CD4-positive, CD25-positive, alpha-beta regulatory T cell (primary cell): ENCODE measurements around the gene AUTS2. TPM values are rescaled to one million over a fixed set of nuclear protein-coding genes. Genes with fewer than 3 reads are reported as not detected.
A peak's percentile ranks its signal among the peaks of the same experiment; 100 is the strongest.

Source experiments
- ATAC-seq, 2 donors: fragments of 150-1000 bp; cut with Tn5 transposase; one replicate each; pipeline ENCODE4 v1.10.0; 2021; ENCODE audit warnings: low read depth in 2 of 2, moderate number of reproducible peaks in 2 of 2, moderate library complexity in 1 of 2
- DNase-seq, 3 donors: peaks; one replicate each; pipeline versions ENCODE4 v3.0.0 to v3.0.0-alpha.2; 2012 to 2022; ENCODE audit warnings: mixed read lengths in 1 of 3
- H3K27ac ChIP-seq: one replicate; pipeline ENCODE4 v1.7.0; 2013; ENCODE audit warnings: mild to moderate bottlenecking, low read length; ENCODE audit not compliant: insufficient read depth, poor library complexity, severe bottlenecking
- H3K27me3 ChIP-seq: one replicate; pipeline ENCODE4 v1.7.0; 2013; ENCODE audit warnings: low read length; ENCODE audit not compliant: control insufficient read depth, insufficient read depth
- H3K36me3 ChIP-seq: one replicate; pipeline ENCODE4 v1.7.0; 2013; ENCODE audit warnings: mild to moderate bottlenecking, low read length, moderate library complexity; ENCODE audit not compliant: control insufficient read depth, insufficient read depth
- H3K4me1 ChIP-seq: 2 replicates; pipeline ENCODE4 v1.7.0; 2013; ENCODE audit warnings: mild to moderate bottlenecking, low read length; ENCODE audit not compliant: insufficient read depth, control insufficient read depth, poor library complexity, severe bottlenecking
- H3K4me3 ChIP-seq: one replicate; pipeline ENCODE4 v1.7.0; 2013; ENCODE audit warnings: low read depth, mild to moderate bottlenecking, low read length, moderate library complexity
- H3K9me3 ChIP-seq, 2 experiments: 1 replicate in 1 of 2; 2 replicates in 1 of 2; pipeline ENCODE4 v1.7.0; 2013; ENCODE audit warnings: low read length in 2 of 2, mild to moderate bottlenecking in 1 of 2, moderate library complexity in 1 of 2; ENCODE audit not compliant: control insufficient read depth in 2 of 2
- H3K27ac Mint-ChIP-seq, 3 donors: one replicate each; pipeline ENCODE4 v1.8.0; 2020 to 2022; ENCODE audit warnings: mild to moderate bottlenecking in 3 of 3, mixed read lengths in 3 of 3, moderate library complexity in 2 of 3
- H3K27me3 Mint-ChIP-seq: one replicate; pipeline ENCODE4 v1.8.0; 2022; ENCODE audit warnings: mild to moderate bottlenecking, mixed read lengths
- H3K36me3 Mint-ChIP-seq: one replicate; pipeline ENCODE4 v1.8.0; 2020; ENCODE audit warnings: mixed read lengths
- H3K4me1 Mint-ChIP-seq, 4 donors: one replicate each; pipeline ENCODE4 v1.8.0; 2020 to 2022; ENCODE audit warnings: mixed read lengths in 4 of 4, mild to moderate bottlenecking in 1 of 4
- H3K4me3 Mint-ChIP-seq, 4 donors: one replicate each; pipeline ENCODE4 v1.8.0; 2020 to 2022; ENCODE audit warnings: mild to moderate bottlenecking in 4 of 4, mixed read lengths in 4 of 4, moderate library complexity in 3 of 4
- H3K9me3 Mint-ChIP-seq, 7 donors: one replicate each; pipeline ENCODE4 v1.8.0; 2020 to 2022; ENCODE audit warnings: mixed read lengths in 7 of 7, mild to moderate bottlenecking in 3 of 7, moderate library complexity in 2 of 7
- polyA plus RNA-seq, 4 donors: library from polyadenylated mRNA; unstranded; fragments of 300-500 nt; fragmentation: Illumina TruSeq; gene quantifications; one replicate each; pipeline ENCODE4 v1.2.3, GENCODE V29; 2021
- total RNA-seq: library from RNA; stranded (reverse); gene quantifications from one replicate; pipeline ENCODE4 v1.2.3, GENCODE V29; 2022

The AUTS2 gene
- total and polyA plus RNA-seq, 5 donors from 2014 or later, result 0.47 to 32.4 (median 0.74) TPM

- H3K9me3 Mint-ChIP-seq, result peaks cover 0 to 4% (median 0%) of the 10 kb centered on the region in 7 donors
- Histone ChIP-seq H3K4me1 (no peaks in the 10 kb centered on the region), H3K4me3 (no peak overlapping the region), H3K27me3 (no peaks in the 10 kb centered on the region), H3K27ac (no peak overlapping the region), H3K36me3 (no peaks in the 10 kb centered on the region), H3K9me3 (no peaks in the 10 kb centered on the region)
- no peaks in the 10 kb centered on the region for H3K36me3 Mint-ChIP-seq
- no peak for DNase-seq
- H3K27ac Mint-ChIP-seq, result no peak overlapping the region
- no peaks in the 10 kb centered on the region for H3K4me1 Mint-ChIP-seq
- H3K4me3 Mint-ChIP-seq, result peak overlapping the region in 1 of 4 donors; percentile 15
- ATAC-seq, result no peak
- no peaks in the 10 kb centered on the region for H3K27me3 Mint-ChIP-seq
These were observed 595.2 kb downstream of the AUTS2 start for GRCh38 chr7:70193514-70193913.

- peaks cover 0 to 4% (median 2%) of the 10 kb centered on the region in 7 donors for H3K9me3 Mint-ChIP-seq
- H3K36me3 Mint-ChIP-seq, result no peaks in the 10 kb centered on the region
- no peaks in the 10 kb centered on the region for H3K27me3 Mint-ChIP-seq
These were observed 610.2 kb downstream of the AUTS2 start for GRCh38 chr7:70208236-70209063.

GRCh38 chr7:70210200-70210935 lies 612.1 kb downstream of the AUTS2 start:
- no peak for DNase-seq
- no peaks in the 10 kb centered on the region for H3K4me1 ChIP-seq
- no peak overlapping the region for H3K27ac Mint-ChIP-seq

More at GRCh38 chr7:70208236-70209063, 610.2 kb downstream of the AUTS2 start:
- Histone ChIP-seq H3K4me3 (no peak overlapping the region), H3K4me1 (no peaks in the 10 kb centered on the region), H3K36me3 (no peaks in the 10 kb centered on the region), H3K27ac (no peak overlapping the region), H3K27me3 (no peaks in the 10 kb centered on the region), H3K9me3 (no peaks in the 10 kb centered on the region)
- DNase-seq (no peak), ATAC-seq (no peak)
- Mint-ChIP-seq H3K4me1 (no peaks in the 10 kb centered on the region), H3K27ac (no peak overlapping the region), H3K4me3 (no peak overlapping the region)

GRCh38 chr7:70210936-70211310 lies 612.6 kb downstream of the AUTS2 start:
- no peaks in the 10 kb centered on the region for H3K4me1 ChIP-seq
- Mint-ChIP-seq H3K27me3 (no peaks in the 10 kb centered on the region), H3K9me3 (peaks cover 0 to 5% (median 2%) of the 10 kb centered on the region in 7 donors), H3K4me3 (no peak overlapping the region), H3K27ac (no peak overlapping the region), H3K36me3 (no peaks in the 10 kb centered on the region), H3K4me1 (no peaks in the 10 kb centered on the region)
- no peaks in the 10 kb centered on the region for H3K9me3 ChIP-seq
- no peaks in the 10 kb centered on the region for H3K27me3 ChIP-seq
- DNase-seq (no peak), ATAC-seq (no peak)
- H3K36me3 ChIP-seq, result no peaks in the 10 kb centered on the region
- no peak overlapping the region for H3K27ac ChIP-seq
- H3K4me3 ChIP-seq, result no peak overlapping the region

More at GRCh38 chr7:70210200-70210935, 612.1 kb downstream of the AUTS2 start:
- Histone ChIP-seq H3K27ac (no peak overlapping the region), H3K4me3 (no peak overlapping the region), H3K36me3 (no peaks in the 10 kb centered on the region), H3K27me3 (no peaks in the 10 kb centered on the region), H3K9me3 (no peaks in the 10 kb centered on the region)
- Mint-ChIP-seq H3K4me3 (no peak overlapping the region), H3K4me1 (no peaks in the 10 kb centered on the region), H3K9me3 (peaks cover 0 to 4% (median 2%) of the 10 kb centered on the region in 7 donors), H3K27me3 (no peaks in the 10 kb centered on the region), H3K36me3 (no peaks in the 10 kb centered on the region)
- ATAC-seq, result no peak

- Histone ChIP-seq H3K36me3 (no peaks in the 10 kb centered on the region), H3K4me1 (no peaks in the 10 kb centered on the region), H3K27ac (no peak overlapping the region), H3K27me3 (no peaks in the 10 kb centered on the region), H3K4me3 (no peak overlapping the region), H3K9me3 (no peaks in the 10 kb centered on the region)
- no peak for ATAC-seq
- Mint-ChIP-seq H3K36me3 (no peaks in the 10 kb centered on the region), H3K27me3 (no peaks in the 10 kb centered on the region), H3K4me1 (no peaks in the 10 kb centered on the region), H3K27ac (no peak overlapping the region), H3K4me3 (no peak overlapping the region), H3K9me3 (peaks cover 0 to 5% (median 2%) of the 10 kb centered on the region in 7 donors)
- no peak for DNase-seq
These were observed 614.0 kb downstream of the AUTS2 start for GRCh38 chr7:70212281-70212680.

GRCh38 chr7:70214071-70214470 lies 615.8 kb downstream of the AUTS2 start:
- Mint-ChIP-seq H3K27ac (no peak overlapping the region), H3K27me3 (no peaks in the 10 kb centered on the region), H3K4me3 (no peak overlapping the region), H3K9me3 (peaks cover 0 to 5% (median 2%) of the 10 kb centered on the region in 7 donors), H3K4me1 (no peaks in the 10 kb centered on the region), H3K36me3 (no peaks in the 10 kb centered on the region)
- ATAC-seq (no peak), DNase-seq (no peak)
- Histone ChIP-seq H3K4me1 (no peaks in the 10 kb centered on the region), H3K4me3 (no peak overlapping the region), H3K36me3 (no peaks in the 10 kb centered on the region), H3K27ac (no peak overlapping the region), H3K27me3 (no peaks in the 10 kb centered on the region), H3K9me3 (no peaks in the 10 kb centered on the region)

- Histone ChIP-seq H3K4me1 (no peaks in the 10 kb centered on the region), H3K9me3 (no peaks in the 10 kb centered on the region), H3K27ac (no peak overlapping the region), H3K4me3 (no peak overlapping the region), H3K36me3 (no peaks in the 10 kb centered on the region), H3K27me3 (no peaks in the 10 kb centered on the region)
- Mint-ChIP-seq H3K36me3 (no peaks in the 10 kb centered on the region), H3K4me1 (no peaks in the 10 kb centered on the region), H3K4me3 (no peak overlapping the region), H3K9me3 (peaks cover 0 to 5% (median 2%) of the 10 kb centered on the region in 7 donors), H3K27ac (no peak overlapping the region), H3K27me3 (no peaks in the 10 kb centered on the region)
- DNase-seq (no peak), ATAC-seq (no peak)
These were observed 617.2 kb downstream of the AUTS2 start for GRCh38 chr7:70215491-70215890.
